Thymus (tissue), 11 donors: ENCODE results near the gene COLEC12. TPM values are rescaled to one million over a fixed set of nuclear protein-coding genes. Genes with fewer than 3 reads are reported as not detected.

Source experiments
- DNase-seq, 9 donors: peaks; one replicate each; pipeline ENCODE4 v3.0.0-alpha.2; 2013; ENCODE audit warnings: low spot score in 9 of 9, low read depth in 6 of 9, missing footprints in 1 of 9
- H3K27ac ChIP-seq, 2 donors: one replicate each; pipeline ENCODE4 v1.5.1; 2013; ENCODE audit warnings: control low read depth in 1 of 2, low read depth in 1 of 2, low read length in 1 of 2, mild to moderate bottlenecking in 1 of 2, moderate library complexity in 1 of 2
- H3K27me3 ChIP-seq, 2 donors: one replicate each; pipeline ENCODE4 v1.5.1; 2013; ENCODE audit warnings: low read length in 1 of 2; ENCODE audit not compliant: control insufficient read depth in 2 of 2, insufficient read depth in 1 of 2
- H3K36me3 ChIP-seq, 2 donors: one replicate each; pipeline ENCODE4 v1.5.1; 2013; ENCODE audit warnings: low read length in 1 of 2, mild to moderate bottlenecking in 1 of 2, moderate library complexity in 1 of 2; ENCODE audit not compliant: control insufficient read depth in 2 of 2, insufficient read depth in 2 of 2
- H3K4me1 ChIP-seq, 2 donors: one replicate each; pipeline ENCODE4 v1.5.1; 2013; ENCODE audit warnings: low read length in 2 of 2; ENCODE audit not compliant: control insufficient read depth in 2 of 2, insufficient read depth in 2 of 2
- H3K4me3 ChIP-seq, 2 donors: one replicate each; pipeline ENCODE4 v1.5.1; 2013; ENCODE audit warnings: low read length in 2 of 2, control low read depth in 1 of 2, mild to moderate bottlenecking in 1 of 2
- H3K9me3 ChIP-seq, 2 donors: one replicate each; pipeline ENCODE4 v1.5.1; 2013; ENCODE audit warnings: low read length in 1 of 2, mild to moderate bottlenecking in 1 of 2; ENCODE audit not compliant: control insufficient read depth in 2 of 2, insufficient read depth in 1 of 2
- WGBS: extraction: QIAGEN DNeasy Blood & Tissue Kit; methylation state at CpG from one replicate; pipeline ENCODE4 v1.1.7; 2013; 5-methylcytosine and 5-hydroxymethylcytosine counted together
- polyA plus RNA-seq: library from polyadenylated mRNA; stranded (reverse); fragments of 200-250 nt; gene quantifications from one replicate; pipeline ENCODE4 v1.2.3, GENCODE V29; 2013
- total RNA-seq: library from RNA; stranded (reverse); fragments of 120-200 nt; gene quantifications from one replicate; pipeline ENCODE4 v1.2.4, GENCODE V29; 2013
- donor health status: healthy.

The COLEC12 gene
- total and polyA plus RNA-seq, 2 donors, result 5.6 to 6.5 TPM

DNA sequence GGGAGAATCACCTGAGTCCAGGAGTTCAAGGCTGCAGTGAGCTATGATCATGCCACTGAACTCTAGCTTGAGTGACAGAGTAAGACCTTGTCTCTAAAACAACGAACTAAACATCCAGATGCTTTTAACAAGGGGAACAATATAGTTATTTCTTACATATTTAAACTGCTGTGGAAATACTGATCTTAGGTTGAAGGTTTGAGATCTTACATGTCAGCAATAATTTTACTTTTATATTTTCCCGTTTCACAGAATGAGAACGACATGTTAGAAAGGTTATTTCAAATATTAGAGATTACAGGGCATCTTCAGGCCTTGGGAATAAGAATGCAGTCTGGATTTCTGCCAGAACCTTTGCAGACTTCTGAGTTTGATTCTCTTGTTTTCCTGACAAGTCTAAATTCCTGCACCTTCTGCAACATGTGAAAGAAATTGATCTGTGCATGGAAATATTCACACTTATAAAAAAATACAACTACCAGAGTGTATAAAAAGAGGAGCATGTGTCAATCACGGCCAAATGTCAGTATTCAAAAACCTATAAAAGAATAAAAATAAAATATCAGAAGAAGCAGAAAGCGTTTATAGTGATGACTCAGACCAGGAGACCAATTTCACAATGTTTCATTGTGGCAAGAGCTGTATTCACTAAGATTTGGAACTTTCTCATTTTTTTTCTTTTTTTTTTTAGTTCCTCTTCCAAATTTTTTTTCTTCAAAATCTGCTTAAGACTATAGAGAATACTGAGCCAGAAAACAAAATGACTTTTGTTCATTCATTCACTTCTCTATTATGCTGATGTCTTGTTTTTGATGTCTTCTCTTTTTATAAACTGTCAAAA lies 29.6 kb downstream of the COLEC12 start:
- H3K36me3 ChIP-seq, result no peaks in the 10 kb centered on the region
- DNase-seq, result no peak
- no peaks in the 10 kb centered on the region for H3K9me3 ChIP-seq
- no peak overlapping the region for H3K4me3 ChIP-seq
- H3K27me3 ChIP-seq, result no peaks in the 10 kb centered on the region
- no peaks in the 10 kb centered on the region for H3K4me1 ChIP-seq
- no peak overlapping the region for H3K27ac ChIP-seq
- 85% methylated on average over 5 of the region's 5 CpGs for WGBS

DNA sequence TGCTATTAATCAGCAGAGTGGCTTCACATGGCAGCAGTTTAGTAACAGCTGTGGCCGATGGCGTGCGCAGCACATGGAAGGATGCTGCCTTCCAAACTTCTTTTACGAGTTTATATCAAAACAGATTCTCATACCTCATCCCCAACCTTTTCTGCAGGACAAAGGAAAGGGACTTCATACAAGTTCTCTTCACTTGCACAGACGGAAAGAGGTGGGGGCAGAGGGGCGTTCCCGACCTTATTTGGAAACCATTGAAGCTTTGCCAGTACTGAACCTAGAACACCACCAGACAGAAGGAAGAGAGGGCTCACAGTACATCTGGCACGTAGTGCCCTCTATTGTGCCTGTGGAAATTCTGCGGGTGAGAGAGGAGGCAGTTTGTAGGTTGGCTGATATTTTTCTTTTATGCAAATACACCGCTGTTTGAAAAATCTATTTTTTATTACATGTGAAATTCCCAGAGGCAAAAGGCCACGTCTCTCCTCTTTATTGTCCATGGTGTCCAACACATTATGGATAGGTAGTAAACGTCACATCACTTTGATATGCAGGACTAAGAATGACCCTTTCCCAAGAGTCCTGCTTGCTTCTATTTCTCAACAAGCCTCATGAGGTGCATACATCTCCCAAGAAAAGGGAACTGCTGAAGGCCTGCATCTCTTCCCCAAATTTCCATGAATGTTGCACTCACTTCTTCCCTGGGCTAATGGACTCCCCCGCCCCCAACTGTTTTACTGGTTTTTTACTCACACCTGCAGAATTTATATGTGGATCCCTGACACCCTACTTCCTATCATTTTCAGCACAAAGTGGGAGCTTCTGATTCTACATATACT lies 31.3 kb downstream of the COLEC12 start:
- no peaks in the 10 kb centered on the region for H3K4me1 ChIP-seq
- WGBS, result 84% methylated on average over 13 of the region's 13 CpGs
- H3K27ac ChIP-seq, result no peak overlapping the region
- no peak overlapping the region for H3K4me3 ChIP-seq
- no peak for DNase-seq
- H3K9me3 ChIP-seq, result no peaks in the 10 kb centered on the region
- no peaks in the 10 kb centered on the region for H3K36me3 ChIP-seq
- H3K27me3 ChIP-seq, result no peaks in the 10 kb centered on the region

DNA sequence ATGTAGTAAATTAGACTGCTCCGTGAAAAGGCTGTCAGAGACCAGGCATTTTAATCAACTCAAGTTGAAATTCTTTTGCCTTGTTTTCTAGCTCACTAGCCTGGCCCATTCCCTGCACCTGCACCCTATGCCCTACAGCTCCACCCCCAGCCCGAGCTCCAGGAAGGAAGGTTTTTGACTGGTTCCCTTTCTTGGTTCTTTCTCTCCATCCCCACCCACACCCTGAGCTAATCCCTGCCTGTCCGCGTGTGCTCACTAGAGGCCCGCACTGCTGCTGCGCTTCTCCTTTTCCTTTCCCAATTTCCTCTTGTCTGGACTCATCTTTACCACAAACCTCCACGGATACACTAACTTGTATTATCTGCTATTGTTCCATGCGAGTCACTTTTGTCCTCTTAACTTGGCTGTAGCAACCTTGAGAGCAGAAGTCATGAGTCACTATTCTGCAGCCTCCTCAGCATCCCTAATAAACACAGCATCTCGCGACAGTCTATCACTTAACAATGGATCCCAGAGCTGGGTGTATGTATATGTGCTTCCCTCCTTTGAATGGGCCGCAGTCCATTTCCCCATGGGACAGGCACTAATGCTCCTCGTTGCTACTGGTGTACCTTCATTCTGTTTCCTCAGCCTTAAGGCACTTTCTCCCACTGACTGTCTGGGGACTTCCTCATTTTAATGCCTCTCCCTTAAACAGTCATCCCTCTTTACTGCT lies 36.5 kb downstream of the COLEC12 start:
- peaks cover 0 to 6% of the 10 kb centered on the region in 2 donors for H3K27me3 ChIP-seq
- no peak overlapping the region for H3K4me3 ChIP-seq
- WGBS, result 20% methylated on average over 12 of the region's 12 CpGs
- no peak overlapping the region for H3K27ac ChIP-seq
- H3K9me3 ChIP-seq, result no peaks in the 10 kb centered on the region
- H3K36me3 ChIP-seq, result no peaks in the 10 kb centered on the region
- no peak for DNase-seq
- no peaks in the 10 kb centered on the region for H3K4me1 ChIP-seq

DNA sequence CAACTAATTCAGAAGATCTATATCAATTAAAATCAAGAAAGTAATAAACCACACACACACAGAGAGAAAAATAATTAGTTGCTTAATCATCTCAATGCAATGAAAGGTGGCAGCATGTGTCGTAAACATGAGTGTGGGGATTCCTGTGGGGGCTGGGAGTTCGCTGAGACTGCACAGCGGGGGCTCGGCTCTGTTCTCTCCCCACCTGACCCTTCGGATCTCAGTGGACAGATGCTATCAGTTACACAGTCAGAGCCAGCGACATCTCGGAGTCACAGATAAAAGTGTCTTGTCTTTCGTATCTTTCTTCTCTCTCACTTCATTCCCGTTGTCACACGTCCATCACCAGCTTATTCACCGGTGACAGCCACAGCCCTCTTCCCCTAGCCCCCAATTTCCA lies 37.1 kb downstream of the COLEC12 start:
- Histone ChIP-seq H3K4me3 (no peak overlapping the region), H3K9me3 (no peaks in the 10 kb centered on the region), H3K4me1 (peaks cover 0 to under 1% of the 10 kb centered on the region in 2 donors), H3K36me3 (no peaks in the 10 kb centered on the region), H3K27me3 (peaks cover 0 to 6% of the 10 kb centered on the region in 2 donors), H3K27ac (no peak overlapping the region)
- DNase-seq, result no peak
- WGBS, result 79% methylated on average over 11 of the region's 11 CpGs

DNA sequence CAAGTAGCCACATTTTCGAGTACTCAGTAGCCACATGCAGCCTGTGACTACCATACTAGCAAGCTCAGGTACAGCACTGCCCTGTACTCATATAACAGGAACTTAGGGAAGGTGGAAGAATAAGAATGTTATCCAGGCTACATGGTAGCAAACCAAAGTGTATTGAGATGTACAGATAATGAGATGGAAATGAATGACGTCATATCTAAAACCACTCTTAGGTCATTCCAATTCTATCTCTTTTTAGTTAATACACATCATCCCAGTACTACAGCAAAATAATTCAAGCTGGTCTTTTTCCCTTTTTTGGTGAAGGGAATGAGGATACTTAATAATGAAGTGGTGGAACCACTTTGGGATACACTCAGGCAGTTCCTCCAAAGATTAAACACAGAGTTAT lies 38.7 kb downstream of the COLEC12 start:
- Histone ChIP-seq H3K9me3 (no peaks in the 10 kb centered on the region), H3K27me3 (peaks cover 0 to 6% of the 10 kb centered on the region in 2 donors), H3K36me3 (no peaks in the 10 kb centered on the region), H3K4me1 (peaks cover 0 to 2% of the 10 kb centered on the region in 2 donors), H3K4me3 (no peak overlapping the region), H3K27ac (no peak overlapping the region)
- WGBS, result 47% methylated on average over 2 of the region's 2 CpGs
- DNase-seq, result no peak

DNA sequence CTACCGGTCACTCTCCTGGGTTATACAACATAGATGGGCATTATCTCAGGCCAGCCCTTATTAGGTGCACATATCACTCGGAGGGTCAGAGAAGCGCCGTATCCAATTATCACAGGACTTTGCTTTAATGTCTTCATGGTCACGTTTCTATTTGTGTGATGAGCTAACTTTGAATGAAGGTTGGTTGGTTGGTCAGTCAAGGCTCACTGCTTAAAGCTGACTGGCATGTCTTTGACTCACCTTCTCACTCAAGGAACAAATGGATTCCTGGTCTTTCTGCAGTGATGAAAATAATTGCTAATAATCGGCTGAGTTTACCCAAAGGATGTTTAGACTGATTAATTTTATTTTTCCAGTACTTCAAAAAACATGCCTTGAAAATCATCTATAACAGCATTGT lies 39.7 kb downstream of the COLEC12 start:
- Histone ChIP-seq H3K4me3 (no peak overlapping the region), H3K4me1 (peaks cover 0 to 2% of the 10 kb centered on the region in 2 donors), H3K36me3 (no peaks in the 10 kb centered on the region), H3K27me3 (peaks cover 0 to 6% of the 10 kb centered on the region in 2 donors), H3K9me3 (no peaks in the 10 kb centered on the region), H3K27ac (no peak overlapping the region)
- no peak for DNase-seq
- 98% methylated on average over 5 of the region's 6 CpGs for WGBS

DNA sequence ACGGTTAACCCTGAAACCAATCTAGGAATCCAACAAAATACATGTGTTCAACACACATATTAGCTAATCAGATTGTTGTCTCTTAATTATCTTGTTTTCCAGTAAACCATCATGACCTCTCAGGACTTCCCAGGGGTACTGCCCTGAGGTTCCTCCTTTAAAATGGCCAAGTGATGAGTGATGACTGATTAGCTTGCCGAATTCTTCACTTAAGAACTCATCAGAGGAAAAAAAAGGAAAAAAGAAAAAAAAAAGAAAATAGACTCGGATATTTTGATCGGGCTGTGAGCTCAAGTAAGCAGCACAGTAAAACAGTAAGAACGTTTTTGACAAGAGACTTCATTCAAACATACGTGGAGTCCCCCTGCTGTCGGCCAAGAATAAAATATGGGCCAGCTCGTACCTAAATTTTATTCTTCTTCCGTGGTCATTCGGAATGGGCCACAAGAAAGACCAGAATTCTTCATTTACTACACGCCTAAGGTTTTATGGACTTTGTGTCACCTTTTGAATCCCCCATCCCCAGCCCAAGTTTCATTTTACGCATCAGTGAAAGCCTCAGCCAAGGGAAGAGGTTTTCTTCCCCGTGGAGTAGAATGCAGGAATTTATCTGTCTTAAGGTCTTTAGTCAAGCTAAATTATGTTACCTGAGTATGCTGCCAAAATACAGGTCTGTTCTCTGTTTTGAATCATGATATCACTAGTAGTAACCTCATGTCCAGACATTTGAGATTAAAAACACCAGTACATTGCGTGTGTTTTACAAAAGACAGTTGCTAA lies 40.5 kb downstream of the COLEC12 start:
- peaks cover 0 to 2% of the 10 kb centered on the region in 2 donors for H3K4me1 ChIP-seq
- 90% methylated on average over 14 of the region's 14 CpGs for WGBS
- no peak for DNase-seq

DNA sequence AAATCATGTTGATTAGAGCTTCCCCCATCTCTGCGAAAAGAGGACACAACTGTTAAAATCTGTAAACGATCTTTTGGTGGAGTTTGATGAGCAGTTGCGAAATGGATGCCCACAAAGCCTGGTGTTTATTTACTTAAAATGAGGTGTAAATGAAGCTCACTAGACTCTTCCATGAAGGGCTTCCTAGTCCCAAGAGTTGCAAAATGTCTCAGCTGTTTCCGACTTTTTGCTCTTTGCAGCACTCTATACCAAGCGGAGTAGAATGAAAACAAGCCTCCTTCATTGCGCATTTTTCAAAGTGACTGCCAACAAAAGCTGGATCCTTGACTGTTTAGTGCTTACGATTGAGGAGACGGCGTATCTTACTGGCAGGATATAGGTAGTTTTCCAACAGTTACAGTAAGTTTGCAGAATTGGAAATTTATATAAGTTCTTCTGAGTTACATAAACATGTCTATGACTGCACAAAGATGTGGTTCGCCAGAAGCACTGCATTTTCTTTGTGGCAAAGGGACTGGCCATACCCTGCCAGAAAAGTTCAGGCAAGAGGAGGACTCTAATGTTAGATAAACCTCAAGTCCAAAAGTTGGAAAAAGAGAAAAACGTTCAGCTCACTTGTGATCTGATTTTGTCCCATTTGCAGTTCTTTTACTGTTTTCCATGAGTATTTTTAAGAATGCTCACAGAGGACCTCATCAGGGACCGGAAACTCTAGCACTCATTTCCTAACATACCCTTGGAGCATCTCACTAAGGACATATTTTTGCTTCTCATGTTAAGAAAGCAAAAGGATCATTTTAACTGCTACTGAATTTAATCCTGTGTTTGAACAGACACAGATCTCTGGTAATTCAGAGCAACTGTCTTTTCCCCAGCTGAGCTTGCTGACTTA lies 42.7 kb downstream of the COLEC12 start:
- no peak for DNase-seq
- H3K4me1 ChIP-seq, result peaks cover 0 to 2% of the 10 kb centered on the region in 2 donors
- WGBS, result 90% methylated on average over 12 of the region's 12 CpGs
- H3K4me3 ChIP-seq, result no peak overlapping the region
- no peaks in the 10 kb centered on the region for H3K36me3 ChIP-seq
- no peaks in the 10 kb centered on the region for H3K27me3 ChIP-seq
- H3K27ac ChIP-seq, result peak overlapping the region in 1 of 2 donors; percentile 1
- H3K9me3 ChIP-seq, result no peaks in the 10 kb centered on the region

More for the DNA sequence above, 40.5 kb downstream of the COLEC12 start:
- no peak overlapping the region for H3K27ac ChIP-seq
- no peaks in the 10 kb centered on the region for H3K9me3 ChIP-seq
- no peak overlapping the region for H3K4me3 ChIP-seq
- H3K36me3 ChIP-seq, result no peaks in the 10 kb centered on the region
- H3K27me3 ChIP-seq, result peaks cover 0 to 6% of the 10 kb centered on the region in 2 donors
